DMS53 (cell line): Measurements from ENCODE around the gene CCNB3.

Experiments used
- DNase-seq: peaks from one replicate; lab custom pipeline; 2025; lab: John Stamatoyannopoulos, UW

The CCNB3 gene, protein sequence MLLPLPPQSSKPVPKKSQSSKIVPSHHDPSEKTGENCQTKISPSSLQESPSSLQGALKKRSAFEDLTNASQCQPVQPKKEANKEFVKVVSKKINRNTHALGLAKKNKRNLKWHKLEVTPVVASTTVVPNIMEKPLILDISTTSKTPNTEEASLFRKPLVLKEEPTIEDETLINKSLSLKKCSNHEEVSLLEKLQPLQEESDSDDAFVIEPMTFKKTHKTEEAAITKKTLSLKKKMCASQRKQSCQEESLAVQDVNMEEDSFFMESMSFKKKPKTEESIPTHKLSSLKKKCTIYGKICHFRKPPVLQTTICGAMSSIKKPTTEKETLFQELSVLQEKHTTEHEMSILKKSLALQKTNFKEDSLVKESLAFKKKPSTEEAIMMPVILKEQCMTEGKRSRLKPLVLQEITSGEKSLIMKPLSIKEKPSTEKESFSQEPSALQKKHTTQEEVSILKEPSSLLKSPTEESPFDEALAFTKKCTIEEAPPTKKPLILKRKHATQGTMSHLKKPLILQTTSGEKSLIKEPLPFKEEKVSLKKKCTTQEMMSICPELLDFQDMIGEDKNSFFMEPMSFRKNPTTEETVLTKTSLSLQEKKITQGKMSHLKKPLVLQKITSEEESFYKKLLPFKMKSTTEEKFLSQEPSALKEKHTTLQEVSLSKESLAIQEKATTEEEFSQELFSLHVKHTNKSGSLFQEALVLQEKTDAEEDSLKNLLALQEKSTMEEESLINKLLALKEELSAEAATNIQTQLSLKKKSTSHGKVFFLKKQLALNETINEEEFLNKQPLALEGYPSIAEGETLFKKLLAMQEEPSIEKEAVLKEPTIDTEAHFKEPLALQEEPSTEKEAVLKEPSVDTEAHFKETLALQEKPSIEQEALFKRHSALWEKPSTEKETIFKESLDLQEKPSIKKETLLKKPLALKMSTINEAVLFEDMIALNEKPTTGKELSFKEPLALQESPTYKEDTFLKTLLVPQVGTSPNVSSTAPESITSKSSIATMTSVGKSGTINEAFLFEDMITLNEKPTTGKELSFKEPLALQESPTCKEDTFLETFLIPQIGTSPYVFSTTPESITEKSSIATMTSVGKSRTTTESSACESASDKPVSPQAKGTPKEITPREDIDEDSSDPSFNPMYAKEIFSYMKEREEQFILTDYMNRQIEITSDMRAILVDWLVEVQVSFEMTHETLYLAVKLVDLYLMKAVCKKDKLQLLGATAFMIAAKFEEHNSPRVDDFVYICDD (N-terminal part only)

DNA sequence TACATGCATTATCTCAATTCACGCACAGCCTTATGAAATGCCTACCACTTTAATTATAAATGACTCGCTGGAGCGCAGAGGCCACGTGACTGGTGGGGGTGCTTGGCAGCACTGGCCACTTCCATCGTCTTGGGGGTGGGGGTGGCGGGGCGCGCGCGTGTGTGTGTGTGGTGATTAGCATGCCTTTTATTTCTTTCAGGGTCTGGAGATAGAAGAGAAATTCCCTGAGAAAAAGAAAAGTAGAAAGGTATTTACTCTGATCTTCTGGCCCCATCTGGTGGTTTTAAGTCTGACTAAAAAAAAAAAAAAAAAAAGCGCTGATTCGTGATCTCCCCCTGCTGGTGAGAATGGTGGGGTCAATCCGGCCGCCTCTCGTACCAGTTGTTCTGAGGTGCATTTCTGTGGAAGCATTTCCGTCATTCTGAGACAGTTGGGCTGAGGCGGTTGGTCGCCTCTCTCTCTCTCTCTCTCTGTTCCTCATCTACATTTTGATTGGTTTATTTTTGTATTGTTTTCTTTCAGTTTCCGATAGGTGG is at the start of gene CCNB3:
TSS of gene CCNB3 (plus strand) at position 402 of the 536 bp plus-strand sequence. CDS start 80,399 bp downstream, outside the sequence.
- DNase-seq = peak; percentile 87

DNA sequence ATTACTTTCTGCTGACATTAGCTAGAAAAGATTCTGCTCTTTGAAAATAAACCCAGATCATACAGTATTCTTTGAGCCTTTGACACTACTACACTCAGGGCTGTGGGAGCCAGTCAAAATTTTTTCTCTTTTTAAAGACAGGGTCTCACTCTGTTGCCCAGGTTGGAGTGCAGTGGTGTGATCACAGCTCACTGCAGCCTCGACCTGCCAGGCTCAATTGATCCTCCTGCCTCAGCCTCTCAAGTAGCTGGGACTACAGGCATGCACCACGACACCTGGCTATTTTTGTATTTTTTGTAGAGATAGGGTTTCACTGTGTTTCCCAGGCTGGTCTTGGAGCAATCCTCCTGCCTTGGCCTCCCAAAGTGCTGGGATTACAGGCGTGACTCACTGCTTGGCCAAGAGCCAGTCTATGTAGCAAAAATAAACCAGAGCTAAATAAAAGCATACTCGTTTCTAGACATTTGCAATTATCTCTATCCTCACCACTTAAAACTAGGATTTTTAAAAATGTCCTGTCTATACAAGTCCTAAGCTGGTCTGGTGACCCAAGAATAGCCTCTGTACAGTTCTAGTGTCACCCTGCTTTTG is 46.9 kb upstream of the CCNB3 start:
- DNase-seq = peak; percentile 6

DNA sequence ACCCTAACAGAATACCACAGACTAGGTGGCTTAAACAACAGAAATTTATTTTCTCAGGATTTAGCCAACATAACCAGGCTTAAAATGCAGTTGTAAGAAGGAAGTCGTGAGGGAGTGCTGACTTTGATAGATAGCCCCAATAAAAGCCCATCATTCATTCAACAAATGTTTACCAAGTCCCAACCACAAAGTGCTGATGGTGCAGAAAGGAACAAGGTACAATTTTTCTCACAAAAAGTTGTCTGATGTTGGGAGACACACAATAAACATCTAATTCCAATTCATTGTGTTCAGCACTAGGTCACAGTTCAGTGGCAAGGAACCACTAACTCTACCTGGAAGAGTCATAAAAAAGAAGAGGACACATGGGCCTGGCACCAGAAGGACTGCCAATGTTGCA is 46.0 kb upstream of the CCNB3 start:
- no peak for DNase-seq

DNA sequence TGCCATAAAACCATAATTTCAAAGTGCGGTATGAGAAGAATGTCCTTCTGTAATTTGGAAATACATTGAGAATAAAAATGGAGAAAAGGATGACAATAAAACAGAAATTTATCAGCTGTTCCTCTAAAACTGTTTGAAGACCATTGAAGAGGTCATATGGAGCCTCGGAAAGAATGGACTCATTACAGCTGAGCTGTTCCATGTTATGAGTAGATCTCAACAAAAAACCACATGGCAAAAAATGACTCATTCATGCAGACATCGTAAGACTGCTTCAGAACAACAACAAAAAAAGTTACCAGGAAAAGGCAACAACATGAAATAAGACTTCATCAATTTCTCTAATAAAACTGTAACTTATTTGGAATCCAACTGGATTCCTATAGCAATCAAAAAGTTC is 43.4 kb upstream of the CCNB3 start:
- no peak for DNase-seq

DNA sequence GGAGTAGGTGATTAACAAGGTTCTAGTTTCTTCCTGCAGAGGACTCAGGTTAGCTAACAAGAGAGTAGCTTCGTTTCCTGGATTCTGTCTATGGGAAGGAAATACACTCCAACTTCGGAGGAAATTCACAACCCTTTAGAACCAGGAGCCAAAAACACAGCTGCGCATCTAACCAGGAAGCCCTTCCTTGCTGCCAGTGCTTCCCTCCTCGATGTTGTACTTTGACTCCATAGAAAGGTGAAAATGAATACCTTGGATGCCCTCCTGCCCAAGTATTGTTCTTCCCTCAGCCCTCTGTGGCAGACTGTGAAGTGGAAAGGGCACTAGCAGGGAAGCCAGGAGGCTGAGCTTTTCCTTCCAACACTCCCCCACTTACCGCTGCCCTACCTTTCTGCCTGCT is 38.8 kb upstream of the CCNB3 start:
- DNase-seq = no peak

DNA sequence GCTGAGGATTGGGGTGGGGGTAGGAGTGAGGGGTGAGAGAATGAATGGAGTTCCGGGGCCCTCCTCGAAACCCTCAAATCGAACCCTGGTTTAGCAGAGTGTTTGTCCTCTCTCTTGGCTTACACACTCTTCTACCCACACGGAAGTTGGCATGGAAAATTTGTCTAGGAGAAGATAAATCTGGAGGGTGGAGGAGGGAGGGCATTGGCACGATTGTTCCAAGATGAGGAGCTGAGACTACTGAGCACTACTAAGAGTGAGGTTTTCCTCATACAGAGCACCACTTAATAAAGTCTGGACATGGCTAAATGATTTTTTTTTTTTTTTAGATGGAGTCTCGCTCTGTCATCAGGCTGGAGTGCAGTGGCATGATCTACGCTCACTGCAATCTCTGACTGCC is 37.2 kb upstream of the CCNB3 start:
- DNase-seq = no peak

DNA sequence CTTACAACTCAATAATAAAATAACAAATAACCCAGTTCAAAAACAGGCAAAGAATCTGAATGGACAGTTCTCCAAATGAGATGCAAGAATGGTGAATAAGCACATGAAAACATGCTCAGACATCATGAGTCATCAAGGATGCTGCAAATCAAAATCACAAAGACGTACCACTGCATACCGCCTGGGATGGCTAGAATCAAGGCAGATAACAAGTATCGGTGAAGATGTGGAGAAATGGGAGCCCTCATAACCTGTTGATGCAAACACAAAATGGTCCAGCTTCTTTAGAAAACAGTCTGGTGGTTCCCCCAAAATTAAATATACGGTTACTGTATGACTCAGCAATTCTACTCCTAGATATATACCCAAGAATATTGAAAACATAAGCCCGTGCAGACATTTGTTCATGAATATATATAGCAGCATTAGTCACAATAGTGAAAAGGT is 36.3 kb upstream of the CCNB3 start:
- DNase-seq = no peak

DNA sequence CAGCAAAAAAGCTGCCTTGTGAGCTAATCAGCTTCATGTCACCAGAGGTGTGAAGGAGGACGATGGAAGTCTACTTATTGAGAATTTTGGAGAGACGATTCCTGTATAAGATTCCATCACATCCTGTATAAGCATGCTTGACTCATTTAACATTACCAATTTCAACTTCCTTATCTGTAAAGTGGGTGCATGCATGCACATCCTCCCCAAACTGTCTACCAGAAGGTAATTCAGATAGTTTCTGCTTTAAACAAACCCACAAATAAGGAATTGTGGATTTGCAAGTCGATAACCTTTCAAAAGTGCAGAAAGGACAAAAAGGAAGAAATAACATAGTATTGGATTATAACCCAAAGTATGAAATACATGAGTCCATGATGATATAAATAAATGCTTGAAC is 34.8 kb upstream of the CCNB3 start:
- DNase-seq = no peak

DNA sequence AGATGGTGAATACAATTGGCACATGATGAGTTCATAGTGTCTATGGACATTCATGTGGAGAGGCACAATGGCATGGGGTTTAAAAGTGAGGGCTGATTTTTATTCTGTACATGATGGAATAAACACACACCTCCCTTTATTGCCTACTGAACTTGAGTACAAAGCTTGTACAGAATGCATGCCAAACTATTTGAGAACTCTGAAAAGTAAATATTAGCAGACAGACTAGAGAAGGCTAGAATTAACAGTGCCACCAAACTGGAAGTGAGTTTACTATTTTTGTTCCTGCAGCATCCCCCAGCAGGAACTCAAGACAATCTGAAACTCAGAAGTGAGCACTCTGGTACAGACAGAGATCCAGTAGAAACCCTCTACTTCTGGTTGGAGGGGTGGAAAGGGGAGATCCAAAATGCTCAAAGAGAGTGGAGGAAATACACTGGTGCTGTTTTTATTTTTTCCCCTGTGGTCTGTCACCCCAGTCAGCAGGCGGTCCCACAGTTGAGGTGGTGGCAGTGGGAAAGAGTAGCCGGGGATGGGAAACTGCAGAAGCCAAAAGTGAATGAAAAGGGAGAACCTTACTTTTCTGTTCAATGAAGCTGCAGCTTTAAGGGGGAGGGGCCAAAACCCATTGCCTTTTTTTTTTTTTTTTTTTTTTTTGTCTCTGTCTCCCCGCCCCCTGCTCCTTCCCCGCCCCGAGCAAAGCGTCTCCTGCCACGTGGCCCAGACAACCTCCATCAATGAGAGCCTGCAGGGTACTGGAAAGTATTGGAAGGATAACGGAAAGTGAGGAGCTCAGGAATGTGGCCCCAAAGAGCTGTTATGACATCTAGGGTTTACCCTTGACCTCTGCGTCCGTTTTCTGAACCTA is 24.3 kb upstream of the CCNB3 start:
- DNase-seq = no peak

DNA sequence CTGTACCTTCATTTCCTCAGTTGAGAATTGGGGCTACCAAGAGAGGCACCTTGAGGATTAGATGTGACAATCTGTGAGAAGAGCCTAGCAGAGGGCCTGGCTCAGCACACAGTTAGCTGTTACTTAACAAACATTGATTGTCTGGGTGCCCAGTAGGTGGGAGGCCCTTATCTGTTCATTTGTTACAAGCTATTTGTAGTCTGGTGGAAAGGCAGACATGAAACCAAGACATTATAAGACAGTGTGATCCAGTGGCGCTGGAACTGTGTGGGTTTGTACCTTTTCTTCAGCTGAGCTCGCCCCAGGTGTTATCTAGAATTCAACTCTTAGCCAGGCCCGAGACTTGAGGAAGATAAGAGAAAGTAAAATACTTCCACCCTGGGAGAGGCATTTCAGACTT is 20.7 kb upstream of the CCNB3 start:
- DNase-seq = no peak

DNA sequence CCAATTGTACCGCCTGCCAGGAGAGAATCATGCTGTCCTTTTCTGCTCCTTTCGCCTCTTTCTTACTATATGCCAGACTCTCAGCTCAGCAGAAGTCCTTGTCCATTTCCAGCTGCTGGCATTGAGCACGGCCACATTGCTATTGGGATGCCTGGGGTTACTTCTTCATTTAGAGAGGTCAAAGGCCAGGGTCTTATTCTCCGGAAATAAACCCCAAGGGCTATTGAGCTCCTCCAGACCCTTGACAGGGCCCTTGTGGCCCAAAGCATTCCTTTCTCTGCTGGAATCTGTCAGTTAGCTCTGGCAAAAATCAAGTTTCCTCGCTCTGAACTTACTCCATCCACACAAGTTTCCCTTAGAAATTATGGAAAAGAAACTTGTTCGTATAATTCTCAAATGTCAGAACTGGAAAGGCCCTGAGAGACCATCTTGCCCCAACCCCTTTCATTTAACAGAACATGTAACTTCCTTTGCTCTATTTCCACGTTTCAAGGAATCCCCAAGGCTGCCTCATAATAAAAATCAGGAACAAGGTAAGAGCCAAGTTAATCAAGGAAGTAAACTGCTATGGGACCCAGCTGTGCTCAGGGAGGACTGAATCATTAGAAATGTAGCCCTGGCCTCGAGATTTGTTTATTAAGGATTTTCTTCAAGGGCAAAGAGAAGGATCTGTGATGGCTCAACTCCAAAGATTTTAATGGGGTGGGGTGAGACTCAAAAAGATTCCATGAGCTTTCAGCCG is 15.5 kb upstream of the CCNB3 start:
- DNase-seq = no peak

DNA sequence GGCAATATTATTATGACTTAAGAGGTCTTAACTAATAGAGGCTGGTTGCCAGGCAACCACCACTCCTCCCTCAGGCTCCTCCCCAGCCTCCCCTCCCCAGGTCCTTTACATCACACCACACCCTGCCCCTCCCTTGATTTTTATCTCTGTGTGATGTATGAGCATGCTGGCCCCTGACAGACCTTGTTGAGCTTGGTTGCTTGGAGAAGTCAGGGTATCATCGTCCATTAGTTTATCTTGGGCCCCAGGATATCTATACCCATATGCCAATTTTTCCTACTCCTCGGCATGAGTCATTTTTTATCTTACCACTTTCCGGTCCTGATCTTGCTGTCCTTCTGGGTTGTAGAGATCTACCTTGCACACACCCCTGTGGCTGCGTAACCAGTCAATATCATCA is 6.2 kb upstream of the CCNB3 start:
- no peak for DNase-seq

DNA sequence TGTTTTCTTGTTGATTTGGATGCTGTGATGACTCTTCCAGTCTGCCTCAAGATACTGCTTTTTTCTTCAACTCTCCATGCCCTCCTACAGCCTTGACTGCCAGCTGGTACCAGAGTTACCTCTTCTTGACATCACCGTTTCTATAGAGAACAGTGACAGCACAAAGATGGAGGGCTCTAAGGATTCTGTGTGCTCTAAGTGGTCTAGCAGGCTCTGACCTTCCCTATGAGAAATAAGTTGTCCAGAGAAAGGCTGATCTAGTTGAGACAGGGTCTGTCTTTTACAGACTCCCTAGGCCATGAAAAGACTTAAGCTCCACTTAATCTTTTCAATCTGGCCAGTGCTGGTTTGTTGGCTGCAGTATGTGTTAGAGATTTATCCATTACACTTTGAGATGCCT is 3.7 kb upstream of the CCNB3 start, which contains the start of gene AKAP4:
TSS of gene AKAP4 (minus strand) at position 101 of the 400 bp plus-strand sequence. CDS start 118 bp downstream, outside the sequence.
- DNase-seq = no peak

DNA sequence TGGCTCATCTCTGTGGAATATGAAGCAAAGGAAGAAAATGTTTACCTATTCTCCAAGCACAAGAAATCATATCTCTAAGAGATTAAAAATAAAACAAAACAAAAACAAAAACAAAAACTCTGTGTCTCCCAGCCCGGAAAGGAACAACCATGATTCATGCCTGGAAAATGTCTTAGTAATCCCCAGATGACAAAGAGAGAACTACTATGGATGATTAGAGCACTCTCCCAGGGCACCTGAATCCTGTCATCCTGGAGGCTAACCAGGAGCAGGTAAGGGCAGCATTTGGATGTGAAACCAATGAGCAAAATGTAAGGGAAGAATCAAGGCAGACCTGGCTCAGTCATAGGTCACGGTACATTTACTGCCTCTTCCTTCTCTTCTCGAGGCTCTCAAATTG is 2.0 kb upstream of the CCNB3 start:
- DNase-seq = no peak

DNA sequence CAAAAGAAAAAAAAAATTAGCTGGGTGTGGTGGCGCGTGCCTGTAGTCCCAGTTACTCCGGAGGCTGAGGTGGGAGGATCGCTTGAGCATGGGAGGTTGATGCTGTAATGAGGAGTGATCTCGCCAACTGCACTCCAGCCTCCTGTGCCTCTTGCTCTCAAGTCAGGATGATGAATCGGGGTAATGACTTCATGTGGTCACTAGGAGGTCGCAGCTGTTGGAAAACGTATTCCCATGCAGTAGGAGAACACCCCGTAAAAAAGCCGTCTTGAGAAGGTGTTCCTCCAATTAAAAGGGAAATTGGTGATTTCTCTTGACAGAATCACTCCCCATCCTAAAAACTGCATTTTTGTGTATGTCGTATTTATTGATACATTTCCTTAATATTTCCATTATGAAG is 2.2 kb downstream of the CCNB3 start:
- DNase-seq = peak; percentile 13

DNA sequence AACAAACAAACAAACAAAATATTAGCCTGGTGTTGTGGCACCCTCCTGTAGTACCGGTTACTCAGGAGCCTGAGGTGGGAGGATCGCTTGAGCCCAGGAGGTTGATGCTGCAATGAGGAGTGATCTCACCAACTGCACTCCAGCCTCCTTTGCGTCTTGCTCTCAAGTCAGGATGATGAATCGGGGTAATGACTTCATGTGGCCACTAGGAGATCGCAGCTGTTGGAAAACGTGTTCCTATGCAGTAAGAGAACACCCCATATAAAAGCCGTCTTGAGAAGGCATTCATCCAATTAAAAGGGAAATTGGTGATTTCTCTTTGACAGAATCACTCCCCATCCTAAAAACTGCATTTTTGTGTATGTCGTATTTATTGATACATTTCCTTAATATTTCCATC is 6.9 kb downstream of the CCNB3 start:
- peak; percentile 35 for DNase-seq

DNA sequence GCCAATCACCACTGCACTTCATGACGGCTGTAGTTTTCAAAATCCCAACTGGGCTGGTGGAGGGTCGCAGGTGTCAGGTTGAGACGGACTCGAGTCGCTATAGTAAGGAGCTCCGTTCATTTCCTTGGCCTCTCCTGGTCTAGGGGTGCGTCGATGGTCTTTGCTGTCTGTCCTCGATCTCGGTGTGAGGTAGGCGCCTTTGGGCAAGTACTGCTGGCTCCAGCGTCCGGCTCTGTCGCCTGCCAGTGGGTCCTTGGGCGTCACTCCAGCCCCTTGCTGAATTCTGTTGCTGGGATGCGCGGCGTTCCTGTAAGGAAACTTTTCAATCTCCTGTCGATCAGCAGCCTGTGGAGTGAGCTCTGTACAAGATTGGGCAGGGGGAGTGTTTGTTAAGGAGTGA is 76.7 kb downstream of the CCNB3 start:
- no peak for DNase-seq

DNA sequence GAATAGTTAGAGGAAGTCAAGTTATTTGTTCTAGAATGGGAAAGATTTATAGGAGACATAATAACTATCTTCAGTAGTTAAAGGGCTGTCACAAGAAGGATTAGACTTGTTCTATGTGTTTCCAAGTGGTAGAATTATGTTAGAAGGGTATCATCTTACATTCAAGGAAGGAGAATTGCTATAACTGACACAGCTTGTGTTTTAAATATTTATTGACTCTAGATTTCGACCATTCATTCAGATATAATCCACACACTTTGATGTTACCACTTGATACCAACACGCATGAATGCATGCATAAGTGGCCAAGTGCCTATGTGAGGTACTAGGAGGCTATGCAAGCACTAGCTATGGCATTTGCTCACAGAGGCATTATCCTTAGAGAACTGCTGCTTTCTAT is 122.7 kb downstream of the CCNB3 start:
- DNase-seq = peak; percentile 95

DNA sequence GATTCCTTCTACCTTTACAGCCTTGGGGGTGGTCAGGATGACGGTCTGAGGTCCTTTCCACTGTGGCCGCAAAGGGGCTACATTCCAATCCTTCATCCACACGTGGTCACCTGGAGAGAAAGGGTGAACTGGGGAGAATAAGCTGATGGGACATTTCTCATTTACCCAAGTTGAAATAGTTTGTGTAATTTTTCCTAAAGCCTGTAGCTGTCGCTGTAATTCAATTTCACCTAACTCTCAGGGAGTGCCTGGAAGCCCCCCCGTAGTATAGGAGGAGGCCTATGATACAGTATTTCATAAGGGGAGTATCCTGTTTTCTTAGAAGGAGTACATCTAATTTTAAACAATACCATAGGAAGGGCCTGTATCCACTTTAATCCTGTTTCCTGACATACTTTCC is 128.1 kb downstream of the CCNB3 start:
- DNase-seq = peak; percentile 49

DNA sequence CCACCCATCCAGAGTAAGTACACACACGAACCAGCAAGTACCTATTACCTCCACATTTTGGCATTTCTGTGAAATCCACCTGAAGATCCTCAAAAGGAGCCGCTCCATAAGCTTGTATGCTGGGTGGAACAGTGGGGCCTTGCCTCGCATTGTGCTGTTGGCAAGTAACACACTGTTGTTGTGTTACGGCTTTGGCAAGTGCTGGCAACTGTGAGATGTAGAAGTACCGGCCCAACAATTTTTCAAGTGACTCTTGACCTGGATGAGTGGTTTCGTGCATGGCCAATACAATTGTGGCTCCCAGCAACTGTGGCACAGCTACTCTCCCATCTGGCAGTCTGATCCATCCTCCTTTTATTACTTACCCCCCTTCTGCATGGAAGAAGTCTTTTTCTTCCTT is 128.7 kb downstream of the CCNB3 start:
- peak; percentile 93 for DNase-seq
